ENCODE data around the gene ARHGAP10.

DNA sequence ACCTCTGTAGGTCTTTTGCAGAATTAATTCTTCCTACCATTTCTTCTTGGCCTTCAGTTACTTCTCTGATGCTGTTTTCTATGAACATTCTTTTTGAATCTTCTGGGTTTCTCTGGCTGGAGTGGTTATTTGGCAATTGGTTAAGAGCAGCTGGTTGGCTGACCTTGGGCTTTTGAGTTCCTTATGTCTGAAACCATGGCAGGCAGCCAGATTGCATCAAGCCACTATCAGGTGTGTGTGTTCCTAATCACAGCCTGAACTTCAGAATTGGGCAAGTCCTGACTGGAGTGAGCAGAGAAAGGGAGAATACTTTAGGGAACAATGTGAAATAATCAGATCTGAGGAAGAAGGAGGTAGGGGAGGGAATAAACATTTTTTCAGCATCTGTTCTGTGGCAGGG lies 90.2 kb downstream of the ARHGAP10 start:
- TF ChIP-seq, protein P1, sequence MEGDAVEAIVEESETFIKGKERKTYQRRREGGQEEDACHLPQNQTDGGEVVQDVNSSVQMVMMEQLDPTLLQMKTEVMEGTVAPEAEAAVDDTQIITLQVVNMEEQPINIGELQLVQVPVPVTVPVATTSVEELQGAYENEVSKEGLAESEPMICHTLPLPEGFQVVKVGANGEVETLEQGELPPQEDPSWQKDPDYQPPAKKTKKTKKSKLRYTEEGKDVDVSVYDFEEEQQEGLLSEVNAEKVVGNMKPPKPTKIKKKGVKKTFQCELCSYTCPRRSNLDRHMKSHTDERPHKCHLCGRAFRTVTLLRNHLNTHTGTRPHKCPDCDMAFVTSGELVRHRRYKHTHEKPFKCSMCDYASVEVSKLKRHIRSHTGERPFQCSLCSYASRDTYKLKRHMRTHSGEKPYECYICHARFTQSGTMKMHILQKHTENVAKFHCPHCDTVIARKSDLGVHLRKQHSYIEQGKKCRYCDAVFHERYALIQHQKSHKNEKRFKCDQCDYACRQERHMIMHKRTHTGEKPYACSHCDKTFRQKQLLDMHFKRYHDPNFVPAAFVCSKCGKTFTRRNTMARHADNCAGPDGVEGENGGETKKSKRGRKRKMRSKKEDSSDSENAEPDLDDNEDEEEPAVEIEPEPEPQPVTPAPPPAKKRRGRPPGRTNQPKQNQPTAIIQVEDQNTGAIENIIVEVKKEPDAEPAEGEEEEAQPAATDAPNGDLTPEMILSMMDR (IDR thresholded peaks at IDR 0.05) = no peak
- no peak for TF ChIP-seq POLR2A (IDR thresholded peaks at IDR 0.05)

Measured in Peyer's patch (tissue), 4 donors.